ENCODE measurements around the gene CASP8. TPM values are rescaled to one million over a fixed set of nuclear protein-coding genes. Genes with fewer than 3 reads are reported as not detected.

Gene CASP8
- total RNA-seq, result 10 to 100 TPM; 40.4 to 74.3 TPM

DNA sequence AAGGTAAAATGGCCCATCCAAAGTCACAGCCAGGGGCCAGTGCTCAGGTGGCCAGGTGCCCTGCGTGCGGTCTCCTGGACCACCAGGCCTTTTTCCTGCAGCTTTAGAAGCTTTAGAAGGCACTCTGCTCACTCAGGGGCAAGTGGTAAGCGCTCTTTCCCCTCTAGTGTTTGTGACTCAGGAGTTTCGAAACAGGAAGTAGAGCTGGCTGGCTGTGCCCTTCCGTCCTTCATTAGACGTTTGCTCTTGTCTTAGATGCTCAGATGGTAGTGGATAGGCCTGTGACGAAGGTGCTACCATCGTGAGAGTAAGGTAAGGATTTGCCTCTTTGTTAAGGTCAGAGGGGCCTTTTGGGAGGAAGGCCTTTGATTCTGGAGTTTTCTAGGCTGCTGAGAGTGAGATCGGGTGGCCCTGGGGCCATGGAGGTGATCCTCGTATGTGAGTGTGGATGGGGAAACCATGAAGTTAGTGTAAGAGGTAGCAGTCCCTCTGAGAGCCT is at the start of gene CASP8:
TSS of gene CASP8 (plus strand) at position 235 of the 499 bp plus-strand sequence. CDS start 5,951 bp downstream, outside the sequence.
- Mint-ChIP-seq H3K27ac (peak within 1 kb of the TSS; percentile 98), H3K36me3 (peaks cover 7 to 32% of the 10 kb centered on the region in 2 donors), H3K9me3 (peaks cover 0 to 3% of the 10 kb centered on the region in 2 donors)
- DNase-seq (ENCODE audit: low spot score in 2 of 2) (peak; percentile 61 to 77), ATAC-seq (peak; percentile 32 to 57)

DNA sequence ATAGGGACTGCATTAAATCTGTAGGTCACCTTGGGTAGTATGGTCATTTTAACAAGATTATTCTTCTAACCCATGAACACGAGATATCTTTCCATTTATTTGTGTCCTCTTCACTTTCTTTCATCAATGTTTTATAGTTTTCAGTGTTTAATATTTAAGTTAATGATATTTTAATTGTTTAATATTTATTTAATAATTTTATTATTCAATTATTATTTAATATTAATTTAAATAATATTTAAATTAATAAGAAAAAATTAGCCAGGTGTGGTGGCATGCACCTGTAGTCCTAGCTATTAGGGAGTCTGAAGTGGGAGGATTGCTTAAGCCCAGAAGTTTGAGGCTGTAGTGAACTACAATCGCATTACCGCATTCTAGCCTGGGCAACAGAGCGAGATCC is 44.4 kb upstream of the CASP8 start:
- peaks cover 0 to 7% of the 10 kb centered on the region in 2 donors for H3K36me3 Mint-ChIP-seq
- H3K9me3 Mint-ChIP-seq, result no peaks in the 10 kb centered on the region
- ATAC-seq, result no peak
- no peak overlapping the region for H3K27ac Mint-ChIP-seq
- DNase-seq (ENCODE audit: low spot score in 2 of 2), result no peak

DNA sequence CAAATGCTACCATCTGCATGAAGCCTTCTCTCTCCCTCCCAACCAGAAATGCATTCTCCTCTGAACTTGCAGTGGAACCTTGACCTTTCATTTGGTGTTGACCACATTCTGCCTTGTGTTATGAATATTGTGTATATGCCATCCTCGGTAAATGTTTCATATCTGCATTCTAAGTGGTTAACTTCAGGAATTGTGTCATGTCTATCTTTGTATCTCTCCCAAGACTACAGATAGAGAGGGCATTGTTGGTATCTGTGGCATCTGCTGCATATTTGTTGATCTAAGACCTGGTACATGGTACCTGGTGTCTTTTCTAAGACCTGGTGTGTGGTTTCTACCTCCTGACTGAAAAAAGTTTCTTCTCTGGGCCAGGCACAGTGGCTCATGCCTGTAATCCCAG is 43.4 kb upstream of the CASP8 start:
- Mint-ChIP-seq H3K36me3 (peaks cover 0 to 12% of the 10 kb centered on the region in 2 donors), H3K27ac (no peak overlapping the region)

DNA sequence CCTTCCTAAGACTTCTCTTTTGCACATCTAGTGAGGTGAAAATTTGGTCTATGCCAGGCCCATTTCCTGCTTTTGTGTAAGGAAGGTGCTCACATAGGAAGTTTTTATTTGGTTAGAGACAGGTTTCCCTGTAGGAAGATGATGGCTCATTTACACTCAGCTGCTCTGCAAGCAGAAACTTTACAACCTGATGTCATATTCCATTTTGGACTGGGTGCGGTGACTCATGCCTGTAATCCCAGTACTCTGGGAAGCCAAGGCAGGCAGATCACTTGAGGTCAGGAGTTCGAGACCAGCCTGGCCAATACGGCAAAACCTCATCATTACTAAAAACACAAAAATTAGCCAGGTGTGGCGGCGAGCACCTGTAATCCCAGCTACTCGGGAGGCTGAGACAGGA is 41.6 kb upstream of the CASP8 start:
- no peaks in the 10 kb centered on the region for H3K9me3 Mint-ChIP-seq
- no peak for DNase-seq (ENCODE audit: low spot score in 2 of 2)
- H3K27ac Mint-ChIP-seq, result peak overlapping the region in 1 of 2 donors; percentile 16
- ATAC-seq, result no peak
- H3K36me3 Mint-ChIP-seq, result peaks cover 0 to 12% of the 10 kb centered on the region in 2 donors

More for the DNA sequence above, 43.4 kb upstream of the CASP8 start:
- DNase-seq (ENCODE audit: low spot score in 2 of 2), result no peak
- peak; percentile 45 to 54 for ATAC-seq
- no peaks in the 10 kb centered on the region for H3K9me3 Mint-ChIP-seq

DNA sequence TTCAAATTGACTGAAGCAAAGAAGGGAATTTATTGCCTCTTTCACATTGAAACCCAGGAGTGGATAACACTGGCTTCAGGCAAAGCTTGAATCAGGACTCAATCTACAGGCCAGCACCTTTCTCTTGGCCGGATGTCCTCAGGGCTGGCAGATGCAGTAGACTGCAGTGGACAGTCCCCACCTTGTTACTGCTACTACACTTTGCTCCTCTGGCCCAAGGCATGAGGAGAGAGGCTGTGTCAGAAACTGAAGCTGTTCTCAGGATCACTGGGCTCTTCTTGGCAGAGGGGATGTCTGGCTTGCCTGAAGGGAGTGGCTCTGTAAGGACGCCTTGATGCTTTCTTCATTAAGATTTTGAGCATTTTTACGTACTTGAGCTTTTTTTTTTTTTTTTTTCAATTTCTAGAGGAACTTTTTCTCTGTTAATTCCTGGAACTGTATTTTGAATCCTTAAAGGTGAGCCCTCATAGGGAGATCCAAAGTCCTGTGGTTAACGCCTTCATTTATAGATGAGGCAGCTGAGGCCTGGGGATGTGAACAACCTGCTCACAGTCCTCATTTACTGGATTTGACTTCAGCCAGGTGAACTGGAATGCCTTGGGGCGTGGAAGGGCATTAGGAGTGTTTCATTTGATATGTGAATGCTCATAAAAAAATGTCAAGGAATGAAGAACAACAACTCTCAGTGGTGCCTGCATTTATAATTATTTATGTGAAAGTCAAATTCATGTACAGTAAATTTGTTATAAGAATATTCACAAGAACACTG is 40.8 kb upstream of the CASP8 start:
- ATAC-seq, result peak in 1 of 2 donors; percentile 23
- Mint-ChIP-seq H3K36me3 (peaks cover 0 to 12% of the 10 kb centered on the region in 2 donors), H3K27ac (peak overlapping the region; percentile 59 to 91), H3K9me3 (no peaks in the 10 kb centered on the region)
- no peak for DNase-seq (ENCODE audit: low spot score in 2 of 2)

GRCh38 chr2:201220102-201220570 is 40.2 kb upstream of the CASP8 start:
- Mint-ChIP-seq H3K9me3 (no peaks in the 10 kb centered on the region), H3K27ac (peak overlapping the region; percentile 59 to 91), H3K36me3 (peaks cover 0 to 12% of the 10 kb centered on the region in 2 donors)
- DNase-seq (ENCODE audit: low spot score in 2 of 2) (no peak), ATAC-seq (peak in 1 of 2 donors; percentile 29)

DNA sequence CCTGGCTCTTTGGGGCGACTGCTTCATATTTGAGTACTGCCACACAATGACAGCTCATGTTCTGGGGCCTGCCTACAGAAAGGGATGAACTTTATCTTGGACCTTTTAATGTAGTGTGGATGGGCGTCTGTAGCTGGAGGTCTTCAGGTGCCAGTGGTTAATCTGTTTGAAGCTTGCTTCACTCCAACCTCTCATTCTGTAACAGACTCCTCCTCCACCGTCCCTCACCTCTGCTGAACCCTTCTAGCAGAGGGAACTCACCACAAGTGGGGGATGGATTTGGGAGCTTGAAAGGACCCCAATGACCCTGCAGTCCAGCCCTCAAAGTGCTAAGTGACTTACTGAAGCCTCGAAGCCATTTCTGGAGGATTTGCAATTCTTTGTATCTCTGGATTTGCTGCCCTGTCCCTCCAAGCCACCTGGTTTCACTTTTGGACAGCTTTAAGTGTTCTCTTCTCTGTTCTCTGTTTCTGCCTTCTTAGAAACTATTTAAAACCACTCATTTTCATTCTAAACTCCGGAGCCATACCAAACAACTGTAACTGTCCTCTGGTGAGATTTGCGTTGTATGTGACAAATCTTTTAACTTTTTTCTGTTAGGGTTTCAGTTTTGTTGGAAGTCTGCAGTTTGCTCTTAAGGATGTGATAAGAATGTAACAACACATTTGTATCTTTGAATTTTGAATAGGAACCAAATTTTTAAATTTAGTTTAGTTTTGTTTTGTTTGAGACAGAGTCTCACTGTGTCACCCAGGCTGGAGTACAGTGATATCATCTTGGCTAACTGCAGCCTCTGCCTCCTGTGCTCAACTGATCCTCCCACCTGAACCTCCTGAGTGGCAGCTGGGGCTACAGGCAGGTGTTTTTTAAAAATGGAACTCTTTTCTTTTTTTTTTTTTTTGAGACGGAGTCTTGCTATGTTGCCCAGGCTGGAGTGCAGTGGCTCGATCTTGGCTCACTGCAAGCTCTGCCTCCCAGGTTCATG is 37.0 kb upstream of the CASP8 start:
- peak; percentile 43 to 50 for ATAC-seq
- Mint-ChIP-seq H3K27ac (peak overlapping the region in 1 of 2 donors; percentile 76), H3K9me3 (no peaks in the 10 kb centered on the region), H3K36me3 (peaks cover 0 to 12% of the 10 kb centered on the region in 2 donors)
- no peak for DNase-seq (ENCODE audit: low spot score in 2 of 2)

DNA sequence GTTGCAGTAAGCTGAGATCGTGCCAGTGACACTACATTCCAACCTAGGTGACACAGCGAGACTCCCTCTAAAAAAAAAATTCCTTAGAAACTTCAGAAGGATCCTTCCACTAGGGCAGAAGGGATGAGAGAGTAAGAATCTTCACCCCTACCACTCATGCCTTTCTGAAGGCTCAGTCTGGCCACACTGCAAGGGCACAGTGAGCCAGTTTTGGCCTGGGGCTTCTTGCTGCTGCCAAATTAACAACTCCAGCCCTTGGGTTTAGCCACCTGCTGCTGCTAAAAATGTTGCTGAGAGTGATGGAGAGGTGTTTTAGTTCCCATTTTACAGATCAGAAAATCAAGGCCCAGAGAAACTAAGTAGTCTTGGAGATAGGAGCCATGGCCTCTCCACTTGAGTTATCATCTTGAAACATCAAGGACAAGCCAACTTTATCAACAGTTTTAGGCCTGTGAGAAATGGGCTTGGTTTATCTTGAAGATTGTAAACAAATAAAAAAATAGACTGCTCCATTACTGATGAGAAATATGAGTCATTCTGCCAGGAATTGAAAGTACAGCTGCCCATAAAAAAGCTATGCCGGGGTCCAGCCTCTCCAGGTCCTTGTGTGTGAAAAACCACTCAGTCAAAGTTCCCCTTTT is 31.9 kb upstream of the CASP8 start:
- ATAC-seq (no peak), DNase-seq (ENCODE audit: low spot score in 2 of 2) (no peak)
- H3K27ac Mint-ChIP-seq, result peak overlapping the region; percentile 84 to 87
- H3K9me3 Mint-ChIP-seq, result no peaks in the 10 kb centered on the region
- H3K36me3 Mint-ChIP-seq, result peaks cover under 1 to 1% of the 10 kb centered on the region in 2 donors

DNA sequence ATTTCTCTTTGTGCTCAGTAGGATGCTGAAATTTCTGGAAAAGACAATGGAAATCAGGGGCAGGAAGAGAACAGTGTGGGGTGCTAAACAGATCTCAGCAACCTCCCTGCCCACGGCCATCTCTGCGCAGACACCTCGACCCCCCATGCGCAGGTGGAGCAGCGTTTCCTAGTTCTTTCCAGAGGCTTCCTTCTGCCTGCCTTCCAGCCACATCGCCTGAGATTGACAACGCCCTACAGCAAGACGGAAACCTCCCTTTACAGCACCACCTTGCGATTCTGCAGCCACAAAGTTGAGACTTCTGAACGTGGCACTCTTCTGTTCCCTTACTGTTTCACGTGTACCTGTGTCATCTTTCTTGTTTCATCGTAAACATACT is 31.4 kb upstream of the CASP8 start:
- Mint-ChIP-seq H3K9me3 (no peaks in the 10 kb centered on the region), H3K27ac (peak overlapping the region; percentile 84 to 87), H3K36me3 (peaks cover 6% of the 10 kb centered on the region in 2 donors)
- no peak for ATAC-seq
- no peak for DNase-seq (ENCODE audit: low spot score in 2 of 2)

GRCh38 chr2:201231781-201232466 is 28.4 kb upstream of the CASP8 start:
- Mint-ChIP-seq H3K9me3 (no peaks in the 10 kb centered on the region), H3K27ac (peak overlapping the region; percentile 91), H3K36me3 (peaks cover 15 to 24% of the 10 kb centered on the region in 2 donors)
- DNase-seq (ENCODE audit: low spot score in 2 of 2) (peak; percentile 90 to 98), ATAC-seq (peak; percentile 44 to 57)

DNA sequence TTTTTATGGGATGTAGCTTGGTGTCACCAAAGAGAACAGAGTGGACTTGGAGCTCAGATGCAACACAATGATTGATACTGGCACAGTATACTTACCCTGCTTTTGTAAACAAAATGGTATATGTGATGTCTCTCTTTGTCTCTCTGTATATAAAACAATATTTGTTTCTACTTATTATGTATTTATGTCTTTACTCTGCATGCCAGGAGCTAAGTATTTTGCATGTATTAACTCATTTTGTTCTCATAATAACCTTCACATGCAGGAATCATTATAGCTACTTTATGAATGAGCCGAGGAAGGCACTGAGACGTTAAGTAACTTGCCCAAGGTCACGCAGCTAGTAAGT is 27.9 kb upstream of the CASP8 start:
- Mint-ChIP-seq H3K36me3 (peaks cover 16 to 29% of the 10 kb centered on the region in 2 donors), H3K27ac (peak overlapping the region; percentile 91), H3K9me3 (no peaks in the 10 kb centered on the region)
- no peak for DNase-seq (ENCODE audit: low spot score in 2 of 2)
- no peak for ATAC-seq

- DNase-seq (ENCODE audit: low spot score in 2 of 2) (peak; percentile 80 to 89), ATAC-seq (peak; percentile 93 to 95)
- Mint-ChIP-seq H3K9me3 (no peaks in the 10 kb centered on the region), H3K36me3 (peaks cover 23 to 36% of the 10 kb centered on the region in 2 donors), H3K27ac (peak overlapping the region; percentile 88 to 91)
Observed at GRCh38 chr2:201233192-201233811, 27.0 kb upstream of the CASP8 start.

- DNase-seq (ENCODE audit: low spot score in 2 of 2), result no peak
- Mint-ChIP-seq H3K9me3 (no peaks in the 10 kb centered on the region), H3K36me3 (peaks cover 23 to 36% of the 10 kb centered on the region in 2 donors), H3K27ac (peak overlapping the region; percentile 88 to 91)
- ATAC-seq, result peak; percentile 22 to 32
Observed at GRCh38 chr2:201233812-201234662, 26.3 kb upstream of the CASP8 start.

DNA sequence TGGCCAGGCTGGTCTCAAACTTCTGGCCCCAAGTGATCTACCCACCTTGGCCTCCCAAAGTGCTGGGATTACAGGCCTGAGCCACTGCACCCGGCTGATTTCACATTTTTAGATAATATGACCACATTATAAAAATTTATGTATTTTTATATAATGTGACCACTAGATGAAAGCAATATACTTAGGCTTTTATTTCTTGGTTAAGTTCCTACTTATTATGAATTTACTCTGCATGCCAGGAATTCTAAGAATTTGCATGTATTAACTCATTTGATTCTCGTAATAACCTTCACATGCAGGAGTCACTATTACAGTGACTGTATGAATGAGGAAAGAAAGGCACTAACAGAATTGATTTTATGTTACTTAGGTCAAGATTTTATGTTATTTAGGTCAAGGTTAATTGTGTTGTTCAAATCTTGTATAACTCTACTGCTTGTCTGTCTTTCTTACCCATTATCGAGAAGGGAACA is 25.6 kb upstream of the CASP8 start:
- peak overlapping the region; percentile 88 to 91 for H3K27ac Mint-ChIP-seq
- H3K9me3 Mint-ChIP-seq, result peaks cover 0 to 5% of the 10 kb centered on the region in 2 donors
- DNase-seq (ENCODE audit: low spot score in 2 of 2), result no peak
- no peak for ATAC-seq
- peaks cover 28 to 43% of the 10 kb centered on the region in 2 donors for H3K36me3 Mint-ChIP-seq
